ENCODE measurements around the gene TNK2.

DNA sequence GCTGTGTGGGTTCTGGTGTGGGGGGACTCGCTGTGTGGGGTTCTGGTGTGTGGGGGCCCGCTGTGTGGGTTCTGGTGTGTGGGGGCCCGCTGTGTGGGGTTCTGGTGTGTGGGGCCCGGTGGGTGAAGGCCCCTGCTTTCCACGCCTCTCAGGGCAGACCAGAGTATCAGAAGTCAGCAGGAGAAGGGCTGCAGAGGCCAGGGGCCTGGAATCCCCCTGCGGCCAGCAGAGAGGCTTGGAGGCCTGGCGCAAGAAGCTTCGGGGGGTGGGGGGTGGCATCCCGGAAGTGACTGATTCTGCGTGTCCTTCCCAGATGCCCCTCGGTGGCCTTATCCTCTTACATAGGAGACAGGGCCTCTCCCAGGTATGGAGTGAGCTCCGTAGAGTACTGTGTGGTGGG, 37.4 kb downstream of the TNK2 start:
- TF ChIP-seq, protein P1, sequence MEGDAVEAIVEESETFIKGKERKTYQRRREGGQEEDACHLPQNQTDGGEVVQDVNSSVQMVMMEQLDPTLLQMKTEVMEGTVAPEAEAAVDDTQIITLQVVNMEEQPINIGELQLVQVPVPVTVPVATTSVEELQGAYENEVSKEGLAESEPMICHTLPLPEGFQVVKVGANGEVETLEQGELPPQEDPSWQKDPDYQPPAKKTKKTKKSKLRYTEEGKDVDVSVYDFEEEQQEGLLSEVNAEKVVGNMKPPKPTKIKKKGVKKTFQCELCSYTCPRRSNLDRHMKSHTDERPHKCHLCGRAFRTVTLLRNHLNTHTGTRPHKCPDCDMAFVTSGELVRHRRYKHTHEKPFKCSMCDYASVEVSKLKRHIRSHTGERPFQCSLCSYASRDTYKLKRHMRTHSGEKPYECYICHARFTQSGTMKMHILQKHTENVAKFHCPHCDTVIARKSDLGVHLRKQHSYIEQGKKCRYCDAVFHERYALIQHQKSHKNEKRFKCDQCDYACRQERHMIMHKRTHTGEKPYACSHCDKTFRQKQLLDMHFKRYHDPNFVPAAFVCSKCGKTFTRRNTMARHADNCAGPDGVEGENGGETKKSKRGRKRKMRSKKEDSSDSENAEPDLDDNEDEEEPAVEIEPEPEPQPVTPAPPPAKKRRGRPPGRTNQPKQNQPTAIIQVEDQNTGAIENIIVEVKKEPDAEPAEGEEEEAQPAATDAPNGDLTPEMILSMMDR (IDR thresholded peaks at IDR 0.05): no peak
- no peak for TF ChIP-seq POLR2A (IDR thresholded peaks at IDR 0.05)

Measured in thyroid gland (tissue), 4 donors.